K562 (cell line): Measurements from ENCODE around the gene MRPL11. TPM values are rescaled to one million over a fixed set of nuclear protein-coding genes. Genes with fewer than 3 reads are reported as not detected.

Experiments
- ATAC-seq: fragments of 200-7000 bp; cut with Tn5 transposase; 3 replicates; pipeline ENCODE4 v1.9.1; 2020; ENCODE audit warnings: moderate library complexity
- BruUV-seq: library from RNA; stranded (reverse); fragments of 400-500 nt; replicated peaks from 2 replicates; lab custom pipeline; 2021; lab: Mats Ljungman, UMichigan
- CTCF ChIA-PET: fragments of 300-600 bp; formaldehyde crosslinking; extraction: SDS; loops from one replicate; lab custom pipeline; 2021; ENCODE audit warnings: low intra/inter-chr PET ratio; lab: Yijun Ruan, JAX
- POLR2A ChIA-PET: fragments of 300-600, 350-650 bp; sonication (Branson Sonifier 250); formaldehyde crosslinking; extraction: SDS; loops from one replicate; lab custom pipeline; 2021; ENCODE audit warnings: antibody characterized with exemption, inconsistent platforms; lab: Yijun Ruan, JAX
- DNase-seq, 4 experiments: peaks; one replicate each; pipeline versions ENCODE4 v3.0.0 to v3.0.0-alpha.2; 2011 to 2018; ENCODE audit warnings: low spot score in 3 of 4, mixed read lengths in 3 of 4; ENCODE audit errors: extremely low read depth in 1 of 4
- FAIRE-seq: peaks from 2 replicates; lab custom pipeline; 2011; peaks lifted over from hg19 to GRCh38; lab: Jason Lieb, UNC
- H2AFZ ChIP-seq: 2 replicates; pipeline ENCODE4 v1.6.0; 2011; ENCODE audit warnings: low read depth, low read length, control low read depth, inconsistent platforms
- H3K27ac ChIP-seq: fragments of 200-600 bp; 3 replicates; pipeline ENCODE4 v1.8.0; 2011; ENCODE audit warnings: low read depth, mild to moderate bottlenecking, control low read depth, inconsistent platforms, low read length, moderate library complexity, mixed read lengths; ENCODE audit errors: extremely low read depth
- H3K27me3 ChIP-seq, 2 experiments: fragments of 300-600 bp in 1 of 2; 2 replicates in 1 of 2; 3 replicates in 1 of 2; pipeline versions ENCODE4 v1.6.0 to v1.8.0; 2011; ENCODE audit warnings: inconsistent platforms in 2 of 2, low read length in 2 of 2, mild to moderate bottlenecking in 1 of 2, mixed read lengths in 1 of 2, moderate library complexity in 1 of 2; ENCODE audit not compliant: control insufficient read depth in 2 of 2, insufficient read depth in 2 of 2
- H3K36me3 ChIP-seq: fragments of 300-600 bp; 3 replicates; pipeline ENCODE4 v1.8.0; 2011; ENCODE audit warnings: mild to moderate bottlenecking, low read length, inconsistent platforms; ENCODE audit not compliant: control insufficient read depth, insufficient read depth
- H3K4me1 ChIP-seq, 2 experiments: fragments of 200-600 bp in 1 of 2; replicated peaks in 1 of 2; 2 replicates in 1 of 2; 3 replicates in 1 of 2; pipeline versions ENCODE4 v1.5.1 to v1.8.0; 2011; ENCODE audit warnings: inconsistent platforms in 2 of 2, low read length in 2 of 2, mild to moderate bottlenecking in 1 of 2, mixed read lengths in 1 of 2, moderate library complexity in 1 of 2; ENCODE audit not compliant: control insufficient read depth in 2 of 2, insufficient read depth in 2 of 2
- H3K4me2 ChIP-seq: 2 replicates; pipeline ENCODE4 v1.6.1; 2011; ENCODE audit warnings: low read length, control low read depth, inconsistent platforms, mixed read lengths; ENCODE audit not compliant: insufficient read depth
- H3K4me3 ChIP-seq: fragments of 200-600 bp; sonication (generic), shearing (Covaris generic); 2 replicates; pipeline ENCODE4 v1.5.1; 2016; ENCODE audit warnings: control low read depth, inconsistent platforms
- H3K79me2 ChIP-seq: fragments of 200-600 bp; 3 replicates; pipeline ENCODE4 v1.8.0; 2011; ENCODE audit warnings: low read length, inconsistent platforms; ENCODE audit not compliant: control insufficient read depth, insufficient read depth
- H3K9ac ChIP-seq, 2 experiments: 2 replicates each; pipeline versions ENCODE4 v1.6.0 to v1.6.1; 2011; ENCODE audit warnings: low read depth in 2 of 2, low read length in 2 of 2, control low read depth in 1 of 2, inconsistent platforms in 1 of 2, mild to moderate bottlenecking in 1 of 2, mixed read lengths in 1 of 2; ENCODE audit not compliant: insufficient read depth in 1 of 2
- H3K9me1 ChIP-seq: one replicate; pipeline ENCODE4 v1.6.0; 2011; ENCODE audit warnings: inconsistent platforms, mild to moderate bottlenecking, low read length, moderate library complexity; ENCODE audit not compliant: control insufficient read depth, insufficient read depth
- H3K9me3 ChIP-seq: replicated peaks from 2 replicates; pipeline ENCODE4 v1.5.1; 2011; ENCODE audit warnings: low read depth, low read length, inconsistent platforms; ENCODE audit not compliant: control insufficient read depth, insufficient read depth
- H4K20me1 ChIP-seq: replicated peaks from 2 replicates; pipeline ENCODE4 v1.6.1; 2011; ENCODE audit warnings: low read length, inconsistent platforms, mixed read lengths; ENCODE audit not compliant: control insufficient read depth, insufficient read depth
- HNRNPLL ChIP-seq: fragments of 200-400 bp; formaldehyde crosslinking; IDR thresholded peaks from 2 replicates; pipeline ENCODE4 v1.6.1; 2017; ENCODE audit warnings: low read length, low read depth, mild to moderate bottlenecking; ENCODE audit not compliant: poor library complexity, severe bottlenecking
- KAT8 ChIP-seq: fragments of 450-650 bp; IDR thresholded peaks from 2 replicates; pipeline ENCODE4 v1.6.1; 2016; ENCODE audit warnings: low read depth, mild to moderate bottlenecking
- MAZ ChIP-seq, 2 experiments: fragments of 450-650 bp in 1 of 2; sonication (generic) in 1 of 2; formaldehyde crosslinking; IDR thresholded peaks in 1 of 2; conservative IDR thresholded peaks in 1 of 2; 2 replicates each; pipeline versions ENCODE4 v1.4.0 to v1.5.0; 2020; ENCODE audit warnings: mild to moderate bottlenecking in 1 of 2, missing genetic modification reagents in 1 of 2
- NCOR1 ChIP-seq: fragments of 450-650 bp; IDR thresholded peaks from 2 replicates; pipeline ENCODE4 v1.6.1; 2016; ENCODE audit warnings: mild to moderate bottlenecking, moderate library complexity
- NFE2 ChIP-seq: IDR thresholded peaks from 2 replicates; pipeline ENCODE4 v1.6.1; 2014; ENCODE audit warnings: antibody characterized with exemption, low read depth
- PML ChIP-seq: IDR thresholded peaks from 2 replicates; pipeline ENCODE4 v1.6.1; 2012; ENCODE audit warnings: low read length, inconsistent platforms
- RBFOX2 ChIP-seq: fragments of 200-400 bp; formaldehyde crosslinking; IDR thresholded peaks from 2 replicates; pipeline ENCODE4 v1.6.1; 2017; ENCODE audit warnings: low read depth, mild to moderate bottlenecking, low read length, moderate library complexity
- RBM14 ChIP-seq: fragments of 200-400 bp; formaldehyde crosslinking; IDR thresholded peaks from 2 replicates; pipeline ENCODE4 v1.6.1; 2018; ENCODE audit warnings: low read depth, mild to moderate bottlenecking, low read length, moderate library complexity, borderline replicate concordance; ENCODE audit not compliant: insufficient read depth
- RFX7 ChIP-seq: fragments of 250-450 bp; sonication (Bioruptor Pico); IDR thresholded peaks from 2 replicates; pipeline ENCODE4 v1.5.1; 2021; ENCODE audit warnings: mild to moderate bottlenecking
- TCF7 ChIP-seq: sonication (generic); IDR thresholded peaks from 2 replicates; pipeline ENCODE4 v1.6.1; 2016; ENCODE audit warnings: antibody characterized with exemption, borderline replicate concordance
- ZBTB34 ChIP-seq: fragments of 250-450 bp; sonication (Bioruptor Pico); IDR thresholded peaks from 2 replicates; pipeline ENCODE4 v1.8.0; 2021; ENCODE audit warnings: mild to moderate bottlenecking, moderate library complexity
- ZNF24 ChIP-seq: fragments of 450-650 bp; IDR thresholded peaks from 2 replicates; pipeline ENCODE4 v1.6.1; 2016
- WGBS: fragments of 100-300 bp; shearing (Covaris generic); methylation state at CpG from one replicate; pipeline ENCODE4 v1.1.6; 2016; ENCODE audit warnings: low coverage, mixed read lengths; ENCODE audit not compliant: insufficient coverage; ENCODE audit errors: missing lambda C conversion rate; 5-methylcytosine and 5-hydroxymethylcytosine counted together
- in situ Hi-C: fragments of 300-500 bp; cut with MboI; formaldehyde crosslinking; loops from 4 replicates; pipeline ENCODE4 v1.15.0; 2018; ENCODE audit warnings: inconsistent platforms, mixed read lengths
- intact Hi-C: fragments of 100-400 bp; cut with micrococcal nuclease; formaldehyde crosslinking; loops from 2 replicates; pipeline ENCODE4 v1.14.2; 2022
- polyA plus RNA-seq, 8 experiments: library from polyadenylated mRNA; depleted of rRNA in 4 of 8; stranded (reverse) in 5 of 8; unstranded in 3 of 8; fragments of >200 nt; fragmentation: Nextera tagmentation in 2 of 8; fragmentation: Illumina TruSeq in 1 of 8; extraction: Ambion mirVana in 2 of 8; extraction: Trizol in 1 of 8; gene quantifications; 2 replicates each; pipeline versions ENCODE4 v1.2.1 to v1.2.3, GENCODE V29; 2011 to 2014; ENCODE audit warnings: inconsistent platforms in 1 of 8, missing spikeins in 1 of 8
- total RNA-seq, 7 experiments: library from RNA; depleted of rRNA in 6 of 7; stranded (reverse); fragments of >200 nt in 6 of 7; fragmentation: Illumina TruSeq in 2 of 7; extraction: Trizol in 2 of 7; gene quantifications; 2 replicates each; pipeline versions ENCODE4 v1.2.1 to v1.2.3, GENCODE V29; 2011 to 2021; ENCODE audit warnings: low replicate concordance in 1 of 7

Gene MRPL11
- total and polyA plus RNA-seq, 9 of the 15 experiments (the other 6 are each of a cell fraction or from before 2014, with no cell fraction given): 33.0 to 173 (median 91.9) TPM

GRCh38 chr11:66484806-66485380, 46.2 kb upstream of the MRPL11 start:
- POLR2A ChIA-PET: interaction anchor here (1.1 kb wide), 1 partner anchor 20 kb away, joined by 3 read pairs; no protein-coding TSS in a partner anchor
- peak overlapping the region in 1 of 2 experiments; percentile 82; a peak in 2 of 4 replicates for H3K9ac ChIP-seq
- H3K4me3 ChIP-seq: no peak overlapping the region
- TF ChIP-seq ZNF24: no peak
- FAIRE-seq (no peak), DNase-seq (no peak), ATAC-seq (no peak)
- no peaks in the 10 kb centered on the region for H3K9me1 ChIP-seq
- H3K27ac ChIP-seq: no peak overlapping the region
- no peaks in the 10 kb centered on the region for H3K9me3 ChIP-seq
- intact Hi-C loops: loop anchor here (5.0 kb wide), 1 partner anchor 192 kb away; the partner anchor contains the start of gene RBM4B
- CTCF ChIA-PET: no interaction called here
- no peaks in the 10 kb centered on the region for H4K20me1 ChIP-seq
- peaks cover 49% of the 10 kb centered on the region; the same call in 2 of the 3 replicates for H3K36me3 ChIP-seq
- H3K27me3 ChIP-seq: no peaks in the 10 kb centered on the region
- no peak overlapping the region for H3K4me2 ChIP-seq
- H2AFZ ChIP-seq: no peak overlapping the region
- in situ Hi-C loops: no loop called here
- WGBS: 74% methylated on average over 7 of the region's 7 CpGs
- peaks cover 0 to 16% of the 10 kb centered on the region in 2 experiments; a peak in 3 of 5 replicates for H3K4me1 ChIP-seq
- H3K79me2 ChIP-seq: peaks cover 2% of the 10 kb centered on the region; the same call in 1 of the 3 replicates
- BruUV-seq: no TSS peak

- H3K9ac ChIP-seq: peak within 1 kb of the TSS; percentile 92 to 95
- peaks cover 3 to 31% of the 10 kb centered on the region in 2 experiments; a peak in 4 of 5 replicates for H3K4me1 ChIP-seq
- peak within 1 kb of the TSS; percentile 97 for H2AFZ ChIP-seq
- peak within 1 kb of the TSS; percentile 92 for H3K27ac ChIP-seq
- peaks cover 12% of the 10 kb centered on the region; the same call in 2 of the 3 replicates for H3K79me2 ChIP-seq
- no peaks in the 10 kb centered on the region for H3K9me3 ChIP-seq
- peak within 1 kb of the TSS; percentile 87 for H3K4me2 ChIP-seq
- FAIRE-seq (peak; percentile 90), ATAC-seq (peak; percentile 98), DNase-seq (peak; percentile 98 to 100 (median 99))
- in situ Hi-C loops (no loop called here), intact Hi-C loops (loop anchor here (1.0 to 5.0 kb wide), 2 partner anchors 41 to 197 kb away; partner anchors contain the start of gene RBM4B)
- TSS peak; percentile 74 for BruUV-seq
- H3K27me3 ChIP-seq: no peaks in the 10 kb centered on the region
- peaks cover 9% of the 10 kb centered on the region; the same call in 1 of the 2 replicates for H4K20me1 ChIP-seq
- H3K36me3 ChIP-seq: peaks cover 20% of the 10 kb centered on the region; the same call in 2 of the 3 replicates
- POLR2A ChIA-PET: interaction anchor here (0.6 to 2.2 kb wide), 15 partner anchors 9 to 198 kb away, joined by 3 to 18 read pairs (median 5); partner anchors contain the start of genes BBS1, MRPL11, PELI3 and RBM4
- CTCF ChIA-PET: interaction anchor here (4.2 kb wide), 1 partner anchor 73 kb away, joined by 50 read pairs; no protein-coding TSS in a partner anchor
- WGBS: under 1% methylated on average over 57 of the region's 62 CpGs
- peak within 1 kb of the TSS; percentile 65 for H3K4me3 ChIP-seq
- no peaks in the 10 kb centered on the region for H3K9me1 ChIP-seq
- TF ChIP-seq KAT8 (no peak), TCF7 (0 out of 2 replicates have a peak, but pooled peaks have one; percentile 53), NCOR1 (0 out of 2 replicates have a peak, but pooled peaks have one; percentile 15), MAZ (CRISPR knock-in tag; conservative IDR thresholded peaks at IDR 0.05 in 1 of 2, IDR thresholded peaks at IDR 0.05 in 1 of 2) (peak; percentile 67 to 89; a peak in 3 of 4 replicates), HNRNPLL (peak; percentile 23), RBFOX2 (peak; percentile 97), ZBTB34 (no peak), PML (peak; percentile 47), RFX7 (no peak), NFE2 (no peak; the same call in 1 of the 2 replicates), RBM14 (no peak)
Observed at GRCh38 chr11:66480117-66480938, 41.7 kb upstream of the MRPL11 start, which contains the start of gene DPP3. Gene DPP3, plus strand, starts transcription at chr11:66480434. Its CDS starts 1,767 bp downstream, at chr11:66482201.
